Endodermal cell (in vitro differentiated cells): ENCODE results near the gene CCDC32. TPM values are rescaled to one million over a fixed set of nuclear protein-coding genes. Genes with fewer than 3 reads are reported as not detected.
A peak's percentile ranks its signal among the peaks of the same experiment; 100 is the strongest.

ENCODE experiments used
- DNase-seq: peaks from one replicate; pipeline ENCODE4 v3.0.0-alpha.2; 2017
- H3K27ac ChIP-seq: 2 replicates; pipeline ENCODE4 v1.5.1; 2013; ENCODE audit warnings: mild to moderate bottlenecking, low read depth, low read length, moderate library complexity
- H3K27me3 ChIP-seq: 2 replicates; pipeline ENCODE4 v1.6.1; 2013; ENCODE audit warnings: mild to moderate bottlenecking, low read length, moderate library complexity; ENCODE audit not compliant: insufficient read depth, control insufficient read depth, poor library complexity, severe bottlenecking
- H3K36me3 ChIP-seq: 2 replicates; pipeline ENCODE4 v1.7.0; 2013; ENCODE audit warnings: mild to moderate bottlenecking, low read length, moderate library complexity; ENCODE audit not compliant: control insufficient read depth, insufficient read depth
- H3K4me1 ChIP-seq: one replicate; pipeline ENCODE4 v1.7.0; 2013; ENCODE audit warnings: low read length; ENCODE audit not compliant: control insufficient read depth, insufficient read depth
- H3K4me3 ChIP-seq: 2 replicates; pipeline ENCODE4 v1.5.1; 2013; ENCODE audit warnings: mild to moderate bottlenecking, low read length, moderate library complexity
- H3K9ac ChIP-seq: 2 replicates; pipeline ENCODE4 v1.6.1; 2013; ENCODE audit warnings: mild to moderate bottlenecking, low read length, moderate library complexity; ENCODE audit not compliant: poor library complexity, severe bottlenecking; ENCODE audit errors: extremely low read depth
- H3K9me3 ChIP-seq: 2 replicates; pipeline ENCODE4 v1.6.1; 2013; ENCODE audit warnings: mild to moderate bottlenecking, low read length, moderate library complexity; ENCODE audit not compliant: control insufficient read depth
- H3K27ac Mint-ChIP-seq: 2 replicates; pipeline ENCODE4 v1.8.0; 2020; ENCODE audit warnings: mixed read lengths
- H3K27me3 Mint-ChIP-seq: 2 replicates; pipeline ENCODE4 v1.8.0; 2021; ENCODE audit warnings: mild to moderate bottlenecking, mixed read lengths; ENCODE audit not compliant: insufficient read depth
- H3K36me3 Mint-ChIP-seq: 2 replicates; pipeline ENCODE4 v1.8.0; 2020; ENCODE audit warnings: low read depth, mixed read lengths
- H3K4me1 Mint-ChIP-seq: 2 replicates; pipeline ENCODE4 v1.8.0; 2020; ENCODE audit warnings: mixed read lengths
- H3K4me3 Mint-ChIP-seq: 2 replicates; pipeline ENCODE4 v1.8.0; 2020; ENCODE audit warnings: mild to moderate bottlenecking, moderate library complexity, mixed read lengths
- H3K9me3 Mint-ChIP-seq: 2 replicates; pipeline ENCODE4 v1.8.0; 2020; ENCODE audit warnings: mild to moderate bottlenecking, mixed read lengths
- CTCF ChIP-seq: fragments of 200-600 bp; sonication (generic); conservative IDR thresholded peaks from 2 replicates; pipeline ENCODE4 v1.5.0; 2021; ENCODE audit warnings: antibody characterized with exemption, mild to moderate bottlenecking
- WGBS, 2 experiments: methylation state at CpG; one replicate each; pipeline versions ENCODE4 v1.1.5 to v1.1.7; 2013; ENCODE audit warnings: missing lambda C conversion rate in 2 of 2, mixed read lengths in 1 of 2; ENCODE audit not compliant: insufficient coverage in 1 of 2, insufficient read length in 1 of 2; 5-methylcytosine and 5-hydroxymethylcytosine counted together
- total RNA-seq, 2 donors: library from RNA; stranded (reverse); fragmentation: NEBNext Ultra II Directional in 1 of 2; extraction: Animal tissue kit (Norgen Biotek cat#: 25700) in 1 of 2; gene quantifications; 2 replicates in 1 of 2; 3 replicates in 1 of 2; pipeline ENCODE4 v1.2.1, GENCODE V29; 2021

The CCDC32 gene
- total RNA-seq, 2 donors from 2014 or later, result 14.9 to 16.8 TPM

- H3K36me3 ChIP-seq, result peaks cover 9% of the 10 kb centered on the region
- no peak overlapping the region for H3K9ac ChIP-seq
- H3K4me3 ChIP-seq, result peak overlapping the region; percentile 93
- Mint-ChIP-seq H3K27ac (peak overlapping the region; percentile 86), H3K9me3 (no peaks in the 10 kb centered on the region), H3K27me3 (peaks cover 1% of the 10 kb centered on the region), H3K4me3 (peak overlapping the region; percentile 94), H3K36me3 (peaks cover 1% of the 10 kb centered on the region), H3K4me1 (peaks cover 18% of the 10 kb centered on the region)
- H3K4me1 ChIP-seq, result peaks cover 5% of the 10 kb centered on the region
- no peak for DNase-seq
- H3K27ac ChIP-seq, result no peak overlapping the region
- no peaks in the 10 kb centered on the region for H3K9me3 ChIP-seq
- TF ChIP-seq CTCF, result no peak
- 71 to 74% methylated on average over 11 to 18 of the region's 20 CpGs for WGBS, 2 experiments
- no peaks in the 10 kb centered on the region for H3K27me3 ChIP-seq
These were observed 744 bp upstream of the CCDC32 start for GRCh38 chr15:40565333-40566238.

- peaks cover 4% of the 10 kb centered on the region for H3K36me3 Mint-ChIP-seq
These were observed 1.4 kb downstream of the CCDC32 start for GRCh38 chr15:40563426-40563825.

GRCh38 chr15:40562691-40563090, 2.2 kb downstream of the CCDC32 start:
- WGBS, 2 experiments, result 88 to 94% methylated on average over 2 of the region's 2 CpGs
- Mint-ChIP-seq H3K4me1 (peaks cover 9% of the 10 kb centered on the region), H3K9me3 (no peaks in the 10 kb centered on the region), H3K27ac (no peak overlapping the region), H3K27me3 (peaks cover 1% of the 10 kb centered on the region), H3K4me3 (no peak overlapping the region), H3K36me3 (peaks cover 4% of the 10 kb centered on the region)
- no peak overlapping the region for H3K4me3 ChIP-seq
- H3K27me3 ChIP-seq, result no peaks in the 10 kb centered on the region
- TF ChIP-seq CTCF, result no peak
- no peaks in the 10 kb centered on the region for H3K4me1 ChIP-seq
- DNase-seq, result no peak
- H3K9ac ChIP-seq, result no peak overlapping the region
- no peaks in the 10 kb centered on the region for H3K9me3 ChIP-seq
- no peak overlapping the region for H3K27ac ChIP-seq
- peaks cover 11% of the 10 kb centered on the region for H3K36me3 ChIP-seq

More at GRCh38 chr15:40563426-40563825, 1.4 kb downstream of the CCDC32 start:
- no peak for TF ChIP-seq CTCF
- H3K27me3 ChIP-seq, result no peaks in the 10 kb centered on the region
- H3K27ac Mint-ChIP-seq, result no peak overlapping the region
- no peak overlapping the region for H3K9ac ChIP-seq
- H3K4me3 ChIP-seq, result no peak overlapping the region
- H3K4me3 Mint-ChIP-seq, result no peak overlapping the region
- H3K4me1 Mint-ChIP-seq, result peaks cover 9% of the 10 kb centered on the region
- H3K9me3 ChIP-seq, result no peaks in the 10 kb centered on the region
- peaks cover 9% of the 10 kb centered on the region for H3K36me3 ChIP-seq
- H3K4me1 ChIP-seq, result no peaks in the 10 kb centered on the region
- no peak overlapping the region for H3K27ac ChIP-seq
- H3K9me3 Mint-ChIP-seq, result no peaks in the 10 kb centered on the region
- no peak for DNase-seq
- H3K27me3 Mint-ChIP-seq, result peaks cover 1% of the 10 kb centered on the region
